ENCODE results near the gene FHL3.

GRCh38 chr1:38014724-38015424, 9.6 kb upstream of the FHL3 start:
- no peak for TF ChIP-seq CTCF (IDR thresholded peaks at IDR 0.05; ENCODE audit: insufficient read depth, low read length)
- no peak for TF ChIP-seq POLR2AphosphoS5 (IDR thresholded peaks at IDR 0.05; ENCODE audit: low read depth)
- TF ChIP-seq REST (IDR thresholded peaks at IDR 0.05; ENCODE audit: insufficient replicate concordance, low read depth) = no peak
- no peak for TF ChIP-seq GABPA (IDR thresholded peaks at IDR 0.05; ENCODE audit: low read depth)

Measured in HL-60 (cell line).